BJ (cell line): ENCODE measurements around the gene PLCXD3. TPM values are rescaled to one million over a fixed set of nuclear protein-coding genes. Genes with fewer than 3 reads are reported as not detected.

Experiments used
- CTCF ChIA-PET: fragments of 350-600 bp; formaldehyde crosslinking; extraction: SDS; loops from one replicate; lab custom pipeline; 2021; ENCODE audit warnings: antibody characterized with exemption, inconsistent platforms; lab: Yijun Ruan, JAX
- POLR2A ChIA-PET: fragments of 300-600 bp; sonication (Branson Sonifier 250); formaldehyde crosslinking; extraction: SDS; loops from one replicate; lab custom pipeline; 2021; ENCODE audit warnings: antibody characterized with exemption; lab: Charles Lee
- DNase-seq: peaks from one replicate; pipeline ENCODE4 v3.0.0-alpha.2; 2011; ENCODE audit warnings: low read depth
- H3K27me3 ChIP-seq: 2 replicates; pipeline ENCODE4 v1.6.0; 2011; ENCODE audit warnings: low read length; ENCODE audit not compliant: control insufficient read depth, insufficient read depth
- H3K36me3 ChIP-seq: 2 replicates; pipeline ENCODE4 v1.5.1; 2011; ENCODE audit warnings: low read length; ENCODE audit not compliant: control insufficient read depth, insufficient read depth
- H3K4me3 ChIP-seq: 2 replicates; pipeline ENCODE4 v1.5.1; 2011; ENCODE audit warnings: low read depth, mild to moderate bottlenecking, control low read depth, low read length
- polyA plus RNA-seq: library from polyadenylated mRNA; depleted of rRNA; stranded (reverse); fragments of >200 nt; gene quantifications from 2 replicates; pipeline ENCODE4 v1.2.3, GENCODE V29; 2011
- TF ChIP-seq, protein P1 (sequence below): IDR thresholded peaks from 2 replicates; pipeline ENCODE4 v1.5.1; 2011; ENCODE audit warnings: low read depth, mild to moderate bottlenecking, control low read depth, inconsistent platforms, low read length, moderate library complexity; ENCODE audit not compliant: insufficient read depth

PLCXD3 gene
- polyA plus RNA-seq, 1 experiment: 0.05 TPM

DNA sequence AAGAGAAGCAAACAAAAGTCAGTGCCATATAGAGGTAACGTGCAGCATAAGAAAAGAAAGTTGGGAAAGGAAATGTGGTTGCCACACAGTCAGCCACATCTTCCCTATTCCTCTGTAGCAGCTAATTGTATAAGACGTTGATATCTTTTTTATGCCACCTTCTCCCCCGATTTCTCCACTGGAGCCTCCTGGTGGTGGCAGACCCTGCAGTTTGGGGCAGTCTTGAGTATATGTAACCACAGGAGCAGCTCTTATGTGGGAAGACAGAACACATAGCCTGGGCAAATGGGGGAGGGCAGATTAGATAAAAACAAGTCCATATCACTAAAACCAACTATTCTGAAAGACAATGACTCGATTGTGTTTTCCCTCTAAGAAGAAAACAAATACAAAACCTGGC lies 99.7 kb downstream of the PLCXD3 start:
- CTCF ChIA-PET: no interaction called here
- TF ChIP-seq, protein P1, sequence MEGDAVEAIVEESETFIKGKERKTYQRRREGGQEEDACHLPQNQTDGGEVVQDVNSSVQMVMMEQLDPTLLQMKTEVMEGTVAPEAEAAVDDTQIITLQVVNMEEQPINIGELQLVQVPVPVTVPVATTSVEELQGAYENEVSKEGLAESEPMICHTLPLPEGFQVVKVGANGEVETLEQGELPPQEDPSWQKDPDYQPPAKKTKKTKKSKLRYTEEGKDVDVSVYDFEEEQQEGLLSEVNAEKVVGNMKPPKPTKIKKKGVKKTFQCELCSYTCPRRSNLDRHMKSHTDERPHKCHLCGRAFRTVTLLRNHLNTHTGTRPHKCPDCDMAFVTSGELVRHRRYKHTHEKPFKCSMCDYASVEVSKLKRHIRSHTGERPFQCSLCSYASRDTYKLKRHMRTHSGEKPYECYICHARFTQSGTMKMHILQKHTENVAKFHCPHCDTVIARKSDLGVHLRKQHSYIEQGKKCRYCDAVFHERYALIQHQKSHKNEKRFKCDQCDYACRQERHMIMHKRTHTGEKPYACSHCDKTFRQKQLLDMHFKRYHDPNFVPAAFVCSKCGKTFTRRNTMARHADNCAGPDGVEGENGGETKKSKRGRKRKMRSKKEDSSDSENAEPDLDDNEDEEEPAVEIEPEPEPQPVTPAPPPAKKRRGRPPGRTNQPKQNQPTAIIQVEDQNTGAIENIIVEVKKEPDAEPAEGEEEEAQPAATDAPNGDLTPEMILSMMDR: no peak
- Histone ChIP-seq H3K4me3 (no peak overlapping the region), H3K36me3 (no peaks in the 10 kb centered on the region), H3K27me3 (no peaks in the 10 kb centered on the region)
- POLR2A ChIA-PET: no interaction called here
- no peak for DNase-seq

DNA sequence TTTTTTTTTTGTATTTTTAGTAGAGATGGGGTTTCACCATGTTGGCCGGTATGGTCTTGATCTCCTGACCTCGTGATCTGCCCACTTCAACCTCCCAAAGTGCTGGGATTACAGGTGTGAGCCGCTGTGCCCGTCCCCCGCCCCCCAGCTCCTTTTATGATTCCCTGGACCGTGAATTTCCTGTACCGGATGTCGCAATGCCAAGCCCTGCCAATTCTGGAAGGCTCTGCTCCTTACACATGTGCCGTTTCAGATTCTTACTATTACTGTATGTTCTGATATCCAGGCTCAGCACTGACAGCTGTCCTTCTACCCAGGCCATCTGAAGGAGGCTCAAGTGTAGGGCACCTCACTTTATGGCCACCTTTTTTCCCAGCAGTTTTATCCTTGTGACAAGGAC lies 100.1 kb downstream of the PLCXD3 start:
- TF ChIP-seq, protein P1: no peak
- POLR2A ChIA-PET: no interaction called here
- CTCF ChIA-PET: no interaction called here
- no peaks in the 10 kb centered on the region for H3K27me3 ChIP-seq
- H3K4me3 ChIP-seq: no peak overlapping the region
- H3K36me3 ChIP-seq: no peaks in the 10 kb centered on the region
- no peak for DNase-seq

DNA sequence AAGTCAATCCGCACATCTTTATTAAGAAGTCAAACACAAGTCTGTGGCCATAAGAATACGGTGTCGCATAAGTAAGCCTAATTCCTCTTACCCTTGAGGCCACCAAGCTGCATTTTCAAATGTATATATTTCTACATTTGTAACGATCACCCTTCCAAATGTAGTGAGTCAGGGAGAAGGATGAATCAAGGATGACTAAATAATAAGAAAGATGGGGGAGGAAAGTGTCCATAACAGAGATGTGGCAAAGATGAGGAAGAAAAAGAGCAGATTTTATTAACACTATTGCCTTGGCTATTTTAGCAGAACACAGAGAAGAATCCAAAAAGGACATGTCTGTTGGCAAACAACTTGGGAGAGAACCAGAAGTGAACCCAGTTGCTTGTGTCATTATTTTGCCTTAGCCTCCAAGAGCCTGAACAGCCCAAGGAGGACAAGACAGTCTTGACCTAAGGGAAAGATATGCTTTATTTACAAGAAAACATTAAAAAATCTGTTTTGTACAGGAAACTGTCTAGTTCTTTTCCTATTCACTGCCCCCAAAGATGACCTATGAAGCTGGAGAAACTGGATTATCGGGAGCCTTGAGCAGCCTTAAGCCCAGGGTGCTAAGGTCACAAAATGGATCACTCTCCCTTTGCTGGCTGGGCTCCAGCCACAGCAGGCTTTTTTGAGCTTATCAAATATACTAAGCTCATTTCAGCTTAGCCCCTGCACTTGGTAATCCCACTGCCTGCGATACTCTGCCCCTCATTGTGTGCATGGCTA lies 101.5 kb downstream of the PLCXD3 start:
- Histone ChIP-seq H3K36me3 (no peaks in the 10 kb centered on the region), H3K27me3 (no peaks in the 10 kb centered on the region), H3K4me3 (no peak overlapping the region)
- POLR2A ChIA-PET: no interaction called here
- TF ChIP-seq, protein P1: no peak
- CTCF ChIA-PET: no interaction called here
- peak; percentile 9 for DNase-seq

DNA sequence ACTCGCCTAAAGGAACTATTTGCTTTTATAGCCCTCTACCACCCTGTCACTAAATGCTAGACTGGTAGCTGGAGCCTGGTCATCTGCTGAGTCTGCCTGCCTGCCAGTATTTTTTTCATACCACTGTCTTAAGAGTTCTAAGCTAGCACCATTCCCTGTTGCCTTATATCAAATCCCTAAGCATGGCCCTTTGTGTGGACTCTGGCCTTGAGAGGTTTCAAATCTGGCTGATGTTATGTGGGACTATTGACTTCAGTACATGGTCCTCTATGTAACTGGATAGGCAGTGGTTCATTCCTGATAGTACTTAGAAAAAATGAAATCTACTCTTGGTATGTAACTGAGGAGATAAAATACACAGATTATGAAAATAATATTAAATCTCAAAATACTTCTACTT lies 103.5 kb downstream of the PLCXD3 start:
- CTCF ChIA-PET: interaction anchor here (1.1 kb wide), 1 partner anchor 32 kb away, joined by 3 read pairs; no protein-coding TSS in a partner anchor
- Histone ChIP-seq H3K36me3 (no peaks in the 10 kb centered on the region), H3K27me3 (no peaks in the 10 kb centered on the region), H3K4me3 (no peak overlapping the region)
- POLR2A ChIA-PET: no interaction called here
- DNase-seq: no peak
- TF ChIP-seq, protein P1: no peak

DNA sequence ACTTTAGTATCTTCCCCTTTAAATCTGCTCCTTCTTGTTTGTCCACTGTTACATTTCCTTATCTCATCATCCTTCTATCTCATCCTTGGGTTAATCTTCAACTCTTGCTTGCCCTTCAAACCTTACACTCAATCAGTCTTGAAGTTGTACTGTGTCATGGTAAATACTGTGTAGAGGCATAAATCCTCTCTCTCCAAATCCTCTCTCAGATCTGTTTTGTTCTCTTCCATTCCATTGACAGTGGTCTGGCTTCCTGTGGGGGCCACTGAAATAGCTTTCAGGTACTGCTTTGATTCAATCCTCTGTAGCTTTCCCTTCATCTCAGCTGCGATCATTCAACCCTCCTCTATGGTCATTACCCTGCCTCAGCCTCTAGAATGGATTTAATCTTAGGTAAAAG lies 104.0 kb downstream of the PLCXD3 start:
- CTCF ChIA-PET: no interaction called here

More for the DNA sequence above, 104.0 kb downstream of the PLCXD3 start:
- POLR2A ChIA-PET: no interaction called here
- TF ChIP-seq, protein P1: no peak
- no peak for DNase-seq
- H3K27me3 ChIP-seq: no peaks in the 10 kb centered on the region
- H3K36me3 ChIP-seq: no peaks in the 10 kb centered on the region
- H3K4me3 ChIP-seq: no peak overlapping the region
